K562 (cell line): ENCODE data around the gene GADL1. TPM values are rescaled to one million over a fixed set of nuclear protein-coding genes. Genes with fewer than 3 reads are reported as not detected.

Experiments used
- ATAC-seq: fragments of 200-7000 bp; cut with Tn5 transposase; 3 replicates; pipeline ENCODE4 v1.9.1; 2020; ENCODE audit warnings: moderate library complexity
- BruUV-seq: library from RNA; stranded (reverse); fragments of 400-500 nt; replicated peaks from 2 replicates; lab custom pipeline; 2021; lab: Mats Ljungman, UMichigan
- CTCF ChIA-PET: fragments of 300-600 bp; formaldehyde crosslinking; extraction: SDS; loops from one replicate; lab custom pipeline; 2021; ENCODE audit warnings: low intra/inter-chr PET ratio; lab: Yijun Ruan, JAX
- POLR2A ChIA-PET: fragments of 300-600, 350-650 bp; sonication (Branson Sonifier 250); formaldehyde crosslinking; extraction: SDS; loops from one replicate; lab custom pipeline; 2021; ENCODE audit warnings: antibody characterized with exemption, inconsistent platforms; lab: Yijun Ruan, JAX
- DNase-seq, 4 experiments: peaks; one replicate each; pipeline versions ENCODE4 v3.0.0 to v3.0.0-alpha.2; 2011 to 2018; ENCODE audit warnings: low spot score in 3 of 4, mixed read lengths in 3 of 4; ENCODE audit errors: extremely low read depth in 1 of 4
- FAIRE-seq: peaks from 2 replicates; lab custom pipeline; 2011; peaks lifted over from hg19 to GRCh38; lab: Jason Lieb, UNC
- H2AFZ ChIP-seq: 2 replicates; pipeline ENCODE4 v1.6.0; 2011; ENCODE audit warnings: low read depth, low read length, control low read depth, inconsistent platforms
- H3K27ac ChIP-seq: fragments of 200-600 bp; 3 replicates; pipeline ENCODE4 v1.8.0; 2011; ENCODE audit warnings: low read depth, mild to moderate bottlenecking, control low read depth, inconsistent platforms, low read length, moderate library complexity, mixed read lengths; ENCODE audit errors: extremely low read depth
- H3K27me3 ChIP-seq, 2 experiments: fragments of 300-600 bp in 1 of 2; 2 replicates in 1 of 2; 3 replicates in 1 of 2; pipeline versions ENCODE4 v1.6.0 to v1.8.0; 2011; ENCODE audit warnings: inconsistent platforms in 2 of 2, low read length in 2 of 2, mild to moderate bottlenecking in 1 of 2, mixed read lengths in 1 of 2, moderate library complexity in 1 of 2; ENCODE audit not compliant: control insufficient read depth in 2 of 2, insufficient read depth in 2 of 2
- H3K36me3 ChIP-seq: fragments of 300-600 bp; 3 replicates; pipeline ENCODE4 v1.8.0; 2011; ENCODE audit warnings: mild to moderate bottlenecking, low read length, inconsistent platforms; ENCODE audit not compliant: control insufficient read depth, insufficient read depth
- H3K4me1 ChIP-seq, 2 experiments: fragments of 200-600 bp in 1 of 2; replicated peaks in 1 of 2; 2 replicates in 1 of 2; 3 replicates in 1 of 2; pipeline versions ENCODE4 v1.5.1 to v1.8.0; 2011; ENCODE audit warnings: inconsistent platforms in 2 of 2, low read length in 2 of 2, mild to moderate bottlenecking in 1 of 2, mixed read lengths in 1 of 2, moderate library complexity in 1 of 2; ENCODE audit not compliant: control insufficient read depth in 2 of 2, insufficient read depth in 2 of 2
- H3K4me2 ChIP-seq: 2 replicates; pipeline ENCODE4 v1.6.1; 2011; ENCODE audit warnings: low read length, control low read depth, inconsistent platforms, mixed read lengths; ENCODE audit not compliant: insufficient read depth
- H3K4me3 ChIP-seq: fragments of 200-600 bp; sonication (generic), shearing (Covaris generic); 2 replicates; pipeline ENCODE4 v1.5.1; 2016; ENCODE audit warnings: control low read depth, inconsistent platforms
- H3K79me2 ChIP-seq: fragments of 200-600 bp; 3 replicates; pipeline ENCODE4 v1.8.0; 2011; ENCODE audit warnings: low read length, inconsistent platforms; ENCODE audit not compliant: control insufficient read depth, insufficient read depth
- H3K9ac ChIP-seq, 2 experiments: 2 replicates each; pipeline versions ENCODE4 v1.6.0 to v1.6.1; 2011; ENCODE audit warnings: low read depth in 2 of 2, low read length in 2 of 2, control low read depth in 1 of 2, inconsistent platforms in 1 of 2, mild to moderate bottlenecking in 1 of 2, mixed read lengths in 1 of 2; ENCODE audit not compliant: insufficient read depth in 1 of 2
- H3K9me1 ChIP-seq: one replicate; pipeline ENCODE4 v1.6.0; 2011; ENCODE audit warnings: inconsistent platforms, mild to moderate bottlenecking, low read length, moderate library complexity; ENCODE audit not compliant: control insufficient read depth, insufficient read depth
- H3K9me3 ChIP-seq: replicated peaks from 2 replicates; pipeline ENCODE4 v1.5.1; 2011; ENCODE audit warnings: low read depth, low read length, inconsistent platforms; ENCODE audit not compliant: control insufficient read depth, insufficient read depth
- H4K20me1 ChIP-seq: replicated peaks from 2 replicates; pipeline ENCODE4 v1.6.1; 2011; ENCODE audit warnings: low read length, inconsistent platforms, mixed read lengths; ENCODE audit not compliant: control insufficient read depth, insufficient read depth
- ARID2 ChIP-seq: fragments of 450-650 bp; IDR thresholded peaks from 2 replicates; pipeline ENCODE4 v1.6.1; 2017; ENCODE audit warnings: antibody characterized with exemption, mild to moderate bottlenecking
- MIER1 ChIP-seq: fragments of 450-650 bp; IDR thresholded peaks from 2 replicates; pipeline ENCODE4 v1.6.1; 2016; ENCODE audit warnings: antibody characterized with exemption, mild to moderate bottlenecking, low read depth
- NBN ChIP-seq: fragments of 450-650 bp; IDR thresholded peaks from 2 replicates; pipeline ENCODE4 v1.6.1; 2016; ENCODE audit warnings: low read depth, mild to moderate bottlenecking
- REST ChIP-seq, 2 experiments: fragments of 450-650 bp; formaldehyde crosslinking in 1 of 2; IDR thresholded peaks; 2 replicates each; pipeline versions ENCODE4 v1.4.0 to v1.6.1; 2014 to 2020; ENCODE audit warnings: mild to moderate bottlenecking in 2 of 2, borderline replicate concordance in 1 of 2, low read depth in 1 of 2
- TRIM24 ChIP-seq, 2 experiments: fragments of 450-650 bp; IDR thresholded peaks; 2 replicates each; pipeline ENCODE4 v1.6.1; 2016
- WGBS: fragments of 100-300 bp; shearing (Covaris generic); methylation state at CpG from one replicate; pipeline ENCODE4 v1.1.6; 2016; ENCODE audit warnings: low coverage, mixed read lengths; ENCODE audit not compliant: insufficient coverage; ENCODE audit errors: missing lambda C conversion rate; 5-methylcytosine and 5-hydroxymethylcytosine counted together
- in situ Hi-C: fragments of 300-500 bp; cut with MboI; formaldehyde crosslinking; loops from 4 replicates; pipeline ENCODE4 v1.15.0; 2018; ENCODE audit warnings: inconsistent platforms, mixed read lengths
- intact Hi-C: fragments of 100-400 bp; cut with micrococcal nuclease; formaldehyde crosslinking; loops from 2 replicates; pipeline ENCODE4 v1.14.2; 2022
- polyA plus RNA-seq, 8 experiments: library from polyadenylated mRNA; depleted of rRNA in 4 of 8; stranded (reverse) in 5 of 8; unstranded in 3 of 8; fragments of >200 nt; fragmentation: Nextera tagmentation in 2 of 8; fragmentation: Illumina TruSeq in 1 of 8; extraction: Ambion mirVana in 2 of 8; extraction: Trizol in 1 of 8; gene quantifications; 2 replicates each; pipeline versions ENCODE4 v1.2.1 to v1.2.3, GENCODE V29; 2011 to 2014; ENCODE audit warnings: inconsistent platforms in 1 of 8, missing spikeins in 1 of 8
- total RNA-seq, 7 experiments: library from RNA; depleted of rRNA in 6 of 7; stranded (reverse); fragments of >200 nt in 6 of 7; fragmentation: Illumina TruSeq in 2 of 7; extraction: Trizol in 2 of 7; gene quantifications; 2 replicates each; pipeline versions ENCODE4 v1.2.1 to v1.2.3, GENCODE V29; 2011 to 2021; ENCODE audit warnings: low replicate concordance in 1 of 7
- TF ChIP-seq, protein P1 (sequence below): fragments of 250-450 bp; sonication (Bioruptor Pico); IDR thresholded peaks from 2 replicates; pipeline ENCODE4 v1.8.0; 2022; ENCODE audit warnings: inconsistent platforms

The GADL1 gene
- total and polyA plus RNA-seq, 9 of the 15 experiments (the other 6 are each of a cell fraction or from before 2014, with no cell fraction given): 0.07 TPM; not detected in 8

- H3K4me3 ChIP-seq: no peak overlapping the region
- BruUV-seq: no TSS peak
- H3K27me3 ChIP-seq: no peaks in the 10 kb centered on the region
- H4K20me1 ChIP-seq: no peaks in the 10 kb centered on the region
- H3K36me3 ChIP-seq: no peaks in the 10 kb centered on the region
- ChIA-PET CTCF (no interaction called here), POLR2A (no interaction called here)
- no peaks in the 10 kb centered on the region for H3K9me1 ChIP-seq
- 4% methylated on average over 5 of the region's 5 CpGs for WGBS
- no peak overlapping the region for H3K27ac ChIP-seq
- DNase-seq (no peak), FAIRE-seq (no peak), ATAC-seq (no peak)
- H3K4me1 ChIP-seq: no peaks in the 10 kb centered on the region
- H3K79me2 ChIP-seq: no peaks in the 10 kb centered on the region
- H2AFZ ChIP-seq: no peak overlapping the region
- H3K9ac ChIP-seq: no peak overlapping the region
- intact Hi-C loops (no loop called here), in situ Hi-C loops (no loop called here)
- H3K9me3 ChIP-seq: no peaks in the 10 kb centered on the region
- TF ChIP-seq MIER1: no peak
- TF ChIP-seq ARID2: no peak
- TF ChIP-seq REST (IDR thresholded peaks at IDR 0.05; ENCODE audit: borderline replicate concordance): no peak
- no peak for TF ChIP-seq REST (CRISPR knock-in tag; IDR thresholded peaks at IDR 0.05; ENCODE audit: low read depth)
- TF ChIP-seq NBN: no peak
- TF ChIP-seq TRIM24 (IDR thresholded peaks at IDR 0.05): no peak
- TF ChIP-seq, protein P1, sequence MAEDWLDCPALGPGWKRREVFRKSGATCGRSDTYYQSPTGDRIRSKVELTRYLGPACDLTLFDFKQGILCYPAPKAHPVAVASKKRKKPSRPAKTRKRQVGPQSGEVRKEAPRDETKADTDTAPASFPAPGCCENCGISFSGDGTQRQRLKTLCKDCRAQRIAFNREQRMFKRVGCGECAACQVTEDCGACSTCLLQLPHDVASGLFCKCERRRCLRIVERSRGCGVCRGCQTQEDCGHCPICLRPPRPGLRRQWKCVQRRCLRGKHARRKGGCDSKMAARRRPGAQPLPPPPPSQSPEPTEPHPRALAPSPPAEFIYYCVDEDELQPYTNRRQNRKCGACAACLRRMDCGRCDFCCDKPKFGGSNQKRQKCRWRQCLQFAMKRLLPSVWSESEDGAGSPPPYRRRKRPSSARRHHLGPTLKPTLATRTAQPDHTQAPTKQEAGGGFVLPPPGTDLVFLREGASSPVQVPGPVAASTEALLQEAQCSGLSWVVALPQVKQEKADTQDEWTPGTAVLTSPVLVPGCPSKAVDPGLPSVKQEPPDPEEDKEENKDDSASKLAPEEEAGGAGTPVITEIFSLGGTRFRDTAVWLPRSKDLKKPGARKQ (CRISPR knock-in tag): no peak
- no peak overlapping the region for H3K4me2 ChIP-seq
Measured at GRCh38 chr3:30752491-30752890, 142.0 kb downstream of the GADL1 start.
